Mesenchymal stem cell (in vitro differentiated cells and primary cell): Measurements from ENCODE around the gene SPACA7.

Experiments
- DNase-seq: peaks from one replicate; pipeline ENCODE4 v3.0.0-alpha.2; 2013
- H2AFZ ChIP-seq: one replicate; pipeline ENCODE4 v1.6.1; 2013; ENCODE audit warnings: low read depth, mild to moderate bottlenecking, control low read depth, inconsistent platforms, low read length, moderate library complexity
- H2AK5ac ChIP-seq: 2 replicates; pipeline ENCODE4 v1.6.1; 2013; ENCODE audit warnings: low read length, moderate library complexity, mild to moderate bottlenecking, inconsistent platforms; ENCODE audit not compliant: severe bottlenecking
- H2BK120ac ChIP-seq: one replicate; pipeline ENCODE4 v1.6.1; 2013; ENCODE audit warnings: low read depth, mild to moderate bottlenecking, inconsistent platforms, low read length, moderate library complexity
- H2BK12ac ChIP-seq, 2 experiments: one replicate each; pipeline ENCODE4 v1.6.1; 2013; ENCODE audit warnings: inconsistent platforms in 2 of 2, low read length in 2 of 2, mild to moderate bottlenecking in 2 of 2, moderate library complexity in 2 of 2, control low read depth in 1 of 2
- H2BK15ac ChIP-seq: one replicate; pipeline ENCODE4 v1.6.1; 2013; ENCODE audit warnings: mild to moderate bottlenecking, low read depth, inconsistent platforms; ENCODE audit not compliant: poor library complexity, severe bottlenecking
- H2BK5ac ChIP-seq: 2 replicates; pipeline ENCODE4 v1.6.1; 2013; ENCODE audit warnings: low read depth, mild to moderate bottlenecking, low read length, control low read depth, inconsistent platforms; ENCODE audit not compliant: poor library complexity, severe bottlenecking
- H3K14ac ChIP-seq, 2 experiments: one replicate each; pipeline ENCODE4 v1.6.1; 2013; ENCODE audit warnings: inconsistent platforms in 2 of 2, low read length in 2 of 2, control low read depth in 1 of 2, mild to moderate bottlenecking in 1 of 2, moderate library complexity in 1 of 2
- H3K18ac ChIP-seq, 2 experiments: one replicate each; pipeline ENCODE4 v1.6.1; 2013; ENCODE audit warnings: inconsistent platforms in 2 of 2, low read length in 2 of 2, control low read depth in 1 of 2, low read depth in 1 of 2, mild to moderate bottlenecking in 1 of 2
- H3K23ac ChIP-seq, 2 experiments: one replicate each; pipeline ENCODE4 v1.6.1; 2013; ENCODE audit warnings: inconsistent platforms in 2 of 2, low read length in 2 of 2, mild to moderate bottlenecking in 2 of 2, moderate library complexity in 2 of 2, control low read depth in 1 of 2
- H3K27ac ChIP-seq: 2 replicates; pipeline ENCODE4 v1.5.1; 2013; ENCODE audit warnings: mild to moderate bottlenecking, moderate library complexity, low read length, control low read depth, inconsistent platforms; ENCODE audit not compliant: poor library complexity, severe bottlenecking
- H3K27me3 ChIP-seq, 2 experiments: 2 replicates each; pipeline versions ENCODE4 v1.6.1 to v1.7.0; 2013; ENCODE audit warnings: low read length in 2 of 2, mild to moderate bottlenecking in 2 of 2, moderate library complexity in 2 of 2, control low read depth in 1 of 2, inconsistent platforms in 1 of 2; ENCODE audit not compliant: control insufficient read depth in 1 of 2, insufficient read depth in 1 of 2
- H3K36me3 ChIP-seq, 2 experiments: 2 replicates each; pipeline versions ENCODE4 v1.6.1 to v1.7.0; 2013; ENCODE audit warnings: low read length in 2 of 2, control low read depth in 1 of 2, inconsistent platforms in 1 of 2, low read depth in 1 of 2, mild to moderate bottlenecking in 1 of 2; ENCODE audit not compliant: insufficient read depth in 2 of 2, control insufficient read depth in 1 of 2
- H3K4ac ChIP-seq, 2 experiments: one replicate each; pipeline ENCODE4 v1.6.1; 2013; ENCODE audit warnings: inconsistent platforms in 2 of 2, low read length in 2 of 2, mild to moderate bottlenecking in 2 of 2, moderate library complexity in 2 of 2, control low read depth in 1 of 2, low read depth in 1 of 2
- H3K4me1 ChIP-seq: 2 replicates; pipeline ENCODE4 v1.6.1; 2013; ENCODE audit warnings: low read depth, low read length, control low read depth; ENCODE audit not compliant: control insufficient read depth, insufficient read depth
- H3K4me2 ChIP-seq: 2 replicates; pipeline ENCODE4 v1.6.1; 2013; ENCODE audit warnings: low read length, mild to moderate bottlenecking, inconsistent platforms; ENCODE audit not compliant: poor library complexity, severe bottlenecking
- H3K4me3 ChIP-seq, 2 experiments: 2 replicates each; pipeline versions ENCODE4 v1.5.1 to v1.7.0; 2013; ENCODE audit warnings: low read length in 2 of 2, mild to moderate bottlenecking in 2 of 2, control low read depth in 1 of 2, low read depth in 1 of 2; ENCODE audit not compliant: insufficient read depth in 1 of 2
- H3K79me1 ChIP-seq: replicated peaks from 2 replicates; pipeline ENCODE4 v1.6.1; 2013; ENCODE audit warnings: mild to moderate bottlenecking, control low read depth, low read length, inconsistent platforms; ENCODE audit not compliant: poor library complexity, severe bottlenecking
- H3K9ac ChIP-seq: 2 replicates; pipeline ENCODE4 v1.7.0; 2013; ENCODE audit warnings: mild to moderate bottlenecking, low read length, moderate library complexity
- H3K9me3 ChIP-seq: 2 replicates; pipeline ENCODE4 v1.7.0; 2013; ENCODE audit warnings: mild to moderate bottlenecking, low read length; ENCODE audit not compliant: control insufficient read depth
- H4K8ac ChIP-seq: one replicate; pipeline ENCODE4 v1.6.1; 2013; ENCODE audit warnings: inconsistent platforms, mild to moderate bottlenecking, low read length, moderate library complexity
- H4K91ac ChIP-seq: one replicate; pipeline ENCODE4 v1.6.1; 2013; ENCODE audit warnings: mild to moderate bottlenecking, low read length, inconsistent platforms
- WGBS: methylation state at CpG from one replicate; pipeline ENCODE4 v1.1.7; 2013; ENCODE audit warnings: mixed read lengths; 5-methylcytosine and 5-hydroxymethylcytosine counted together

The SPACA7 gene

GRCh38 chr13:112457485-112457884 is 81.3 kb downstream of the SPACA7 start:
- no peak overlapping the region for H3K27ac ChIP-seq
- H3K27me3 ChIP-seq = peaks cover 0 to 5% of the 10 kb centered on the region in 2 experiments
- no peaks in the 10 kb centered on the region for H3K79me1 ChIP-seq
- no peak overlapping the region for H2BK5ac ChIP-seq
- H3K23ac ChIP-seq = no peak overlapping the region
- WGBS = 88% methylated on average over 13 of the region's 13 CpGs
- no peak overlapping the region for H3K4me2 ChIP-seq
- DNase-seq = no peak
- no peak overlapping the region for H3K14ac ChIP-seq
- no peak overlapping the region for H3K9ac ChIP-seq
- peaks cover 6% of the 10 kb centered on the region for H3K9me3 ChIP-seq
- no peak overlapping the region for H3K4me3 ChIP-seq
- H2AK5ac ChIP-seq = no peak overlapping the region
- no peak overlapping the region for H2BK15ac ChIP-seq
- no peaks in the 10 kb centered on the region for H3K4me1 ChIP-seq
- no peak overlapping the region for H3K18ac ChIP-seq
- H4K8ac ChIP-seq = no peak overlapping the region
- H2BK12ac ChIP-seq = no peak overlapping the region
- no peak overlapping the region for H3K4ac ChIP-seq
- no peak overlapping the region for H2BK120ac ChIP-seq
- H4K91ac ChIP-seq = no peak overlapping the region
- H2AFZ ChIP-seq = no peak overlapping the region
- no peaks in the 10 kb centered on the region for H3K36me3 ChIP-seq

- no peak for DNase-seq
- Histone ChIP-seq H3K4me3 (no peak overlapping the region), H2BK5ac (no peak overlapping the region), H4K91ac (no peak overlapping the region), H3K36me3 (no peaks in the 10 kb centered on the region), H3K4me1 (no peaks in the 10 kb centered on the region), H4K8ac (no peak overlapping the region), H3K18ac (no peak overlapping the region), H3K4ac (no peak overlapping the region), H3K4me2 (no peak overlapping the region), H2BK15ac (no peak overlapping the region), H2AK5ac (no peak overlapping the region), H3K9me3 (peaks cover 8% of the 10 kb centered on the region), H2BK120ac (no peak overlapping the region), H3K79me1 (no peaks in the 10 kb centered on the region), H3K23ac (no peak overlapping the region), H3K27me3 (no peaks in the 10 kb centered on the region), H3K14ac (no peak overlapping the region), H3K9ac (no peak overlapping the region), H2BK12ac (no peak overlapping the region), H2AFZ (no peak overlapping the region), H3K27ac (no peak overlapping the region)
- 85% methylated on average over 5 of the region's 5 CpGs for WGBS
These were observed 86.3 kb downstream of the SPACA7 start for GRCh38 chr13:112462408-112462807.

DNA sequence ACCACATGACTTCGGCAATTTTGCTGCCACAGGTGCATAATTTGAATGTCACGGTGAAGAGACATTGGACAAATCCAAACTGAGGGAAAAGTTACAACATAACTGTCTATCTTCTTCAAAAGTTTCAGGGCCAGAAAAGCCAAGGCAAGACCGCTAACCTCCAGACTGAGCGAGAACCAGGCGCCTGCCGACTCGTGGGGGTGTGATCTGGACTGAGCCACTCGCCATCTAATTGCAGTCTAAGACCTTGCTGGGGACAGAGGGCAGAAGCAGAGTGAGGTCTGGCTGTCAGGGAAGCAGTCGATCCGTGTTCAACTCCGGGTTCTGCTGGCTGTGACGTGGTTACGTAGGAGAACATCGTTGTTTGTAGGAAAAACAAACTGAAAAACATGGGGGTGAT is 88.6 kb downstream of the SPACA7 start:
- no peaks in the 10 kb centered on the region for H3K79me1 ChIP-seq
- H3K4me1 ChIP-seq = no peaks in the 10 kb centered on the region
- H2BK5ac ChIP-seq = no peak overlapping the region
- H2BK12ac ChIP-seq = no peak overlapping the region
- no peak overlapping the region for H3K18ac ChIP-seq
- peaks cover 8% of the 10 kb centered on the region for H3K9me3 ChIP-seq
- H3K23ac ChIP-seq = no peak overlapping the region
- H3K27me3 ChIP-seq = no peaks in the 10 kb centered on the region
- DNase-seq = no peak
- no peak overlapping the region for H4K8ac ChIP-seq
- H3K4ac ChIP-seq = no peak overlapping the region
- H4K91ac ChIP-seq = peak overlapping the region; percentile 12
- no peak overlapping the region for H2AK5ac ChIP-seq
- no peak overlapping the region for H3K4me3 ChIP-seq
- no peak overlapping the region for H2BK15ac ChIP-seq
- no peak overlapping the region for H3K14ac ChIP-seq
- H2AFZ ChIP-seq = no peak overlapping the region
- no peak overlapping the region for H3K27ac ChIP-seq
- WGBS = 92% methylated on average over 13 of the region's 14 CpGs
- H3K4me2 ChIP-seq = no peak overlapping the region
- no peaks in the 10 kb centered on the region for H3K36me3 ChIP-seq
- H3K9ac ChIP-seq = no peak overlapping the region
- no peak overlapping the region for H2BK120ac ChIP-seq

DNA sequence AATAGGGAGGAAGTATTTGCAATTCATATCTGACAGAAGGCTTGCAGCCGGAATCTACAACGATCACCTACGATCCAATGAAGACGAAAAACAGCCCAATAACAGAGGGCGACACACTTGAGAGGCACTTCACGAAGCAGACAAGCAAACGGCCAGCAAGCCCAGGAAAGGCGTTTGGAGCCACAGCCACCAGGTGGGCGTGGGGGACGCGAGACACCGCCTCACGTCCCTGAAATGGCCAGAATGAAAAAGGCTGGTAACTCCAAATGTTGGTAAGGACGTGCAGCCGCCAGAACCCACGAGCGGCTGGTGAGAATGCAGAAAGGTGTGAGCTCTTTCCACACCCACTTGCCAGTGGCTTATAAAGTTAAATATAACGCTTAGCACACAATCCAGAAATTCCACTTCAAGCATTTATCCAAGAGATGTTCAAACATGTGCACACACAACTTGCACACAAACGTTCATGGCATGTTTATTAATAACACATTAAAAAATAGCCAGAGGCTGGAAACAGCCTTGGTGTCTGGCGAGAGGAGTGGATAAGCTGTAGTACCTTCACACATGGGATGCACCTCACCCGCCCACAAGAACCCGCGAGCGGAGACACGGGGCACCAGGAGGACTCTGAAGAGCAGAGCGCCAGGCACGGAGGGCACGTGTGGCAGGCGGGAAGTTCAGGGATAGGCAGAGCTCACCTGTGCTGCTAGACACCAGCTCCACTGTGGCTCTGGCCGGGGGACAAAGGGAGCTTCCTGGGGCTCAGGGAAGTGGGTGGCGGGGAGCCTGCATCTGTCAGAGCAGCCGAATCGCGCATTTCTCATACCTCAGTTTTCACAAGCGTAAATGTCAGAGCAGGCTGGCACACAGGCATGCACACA is 89.3 kb downstream of the SPACA7 start:
- H2BK5ac ChIP-seq = no peak overlapping the region
- H3K23ac ChIP-seq = no peak overlapping the region
- H2BK12ac ChIP-seq = no peak overlapping the region
- H2BK120ac ChIP-seq = no peak overlapping the region
- no peak overlapping the region for H2BK15ac ChIP-seq
- no peak overlapping the region for H3K4me2 ChIP-seq
- H3K14ac ChIP-seq = no peak overlapping the region
- H3K79me1 ChIP-seq = no peaks in the 10 kb centered on the region
- no peaks in the 10 kb centered on the region for H3K4me1 ChIP-seq
- no peak overlapping the region for H3K4ac ChIP-seq
- H2AK5ac ChIP-seq = no peak overlapping the region
- no peaks in the 10 kb centered on the region for H3K36me3 ChIP-seq
- H4K8ac ChIP-seq = no peak overlapping the region
- DNase-seq = no peak
- no peak overlapping the region for H3K18ac ChIP-seq
- no peak overlapping the region for H2AFZ ChIP-seq
- H4K91ac ChIP-seq = no peak overlapping the region
- H3K9me3 ChIP-seq = peaks cover 8% of the 10 kb centered on the region
- H3K27me3 ChIP-seq = no peaks in the 10 kb centered on the region
- no peak overlapping the region for H3K9ac ChIP-seq
- peak overlapping the region in 1 of 2 experiments; percentile 4 for H3K4me3 ChIP-seq
- H3K27ac ChIP-seq = no peak overlapping the region
- 90% methylated on average over 35 of the region's 35 CpGs for WGBS
